ENCODE results near the gene OR10A3.

OR10A3 gene

GRCh38 chr11:7936615-7937014, 4.9 kb downstream of the OR10A3 start:
- peak; percentile 26 for DNase-seq

GRCh38 chr11:7931168-7931567, 10.3 kb downstream of the OR10A3 start, which contains the start of gene OR10A6:
Gene OR10A6, minus strand, starts transcription at chr11:7931268. Its CDS starts 2,606 bp downstream, at chr11:7928662.
- no peak for DNase-seq

- DNase-seq = no peak
Observed at GRCh38 chr11:7927635-7928034, 13.9 kb downstream of the OR10A3 start.

DNA sequence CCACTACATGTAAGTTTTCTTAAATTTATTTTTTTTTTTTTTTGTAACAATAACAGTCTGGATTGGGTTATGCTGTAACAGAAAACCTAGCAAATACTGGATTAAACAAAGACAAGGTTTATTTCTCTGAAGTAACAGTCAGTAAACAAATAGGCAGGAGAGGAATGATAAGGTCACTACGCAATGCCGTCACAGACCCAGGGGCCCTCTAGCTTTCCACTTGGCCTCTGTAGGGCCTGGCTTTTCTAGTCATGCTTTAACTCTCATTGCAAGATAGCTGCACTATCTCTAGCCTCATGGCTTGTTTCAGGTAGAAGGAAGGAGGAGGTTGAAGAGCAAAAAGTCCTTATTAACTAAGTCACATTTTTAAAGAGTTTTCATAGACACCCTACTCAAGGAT, 17.0 kb downstream of the OR10A3 start:
- no peak for DNase-seq

DNA sequence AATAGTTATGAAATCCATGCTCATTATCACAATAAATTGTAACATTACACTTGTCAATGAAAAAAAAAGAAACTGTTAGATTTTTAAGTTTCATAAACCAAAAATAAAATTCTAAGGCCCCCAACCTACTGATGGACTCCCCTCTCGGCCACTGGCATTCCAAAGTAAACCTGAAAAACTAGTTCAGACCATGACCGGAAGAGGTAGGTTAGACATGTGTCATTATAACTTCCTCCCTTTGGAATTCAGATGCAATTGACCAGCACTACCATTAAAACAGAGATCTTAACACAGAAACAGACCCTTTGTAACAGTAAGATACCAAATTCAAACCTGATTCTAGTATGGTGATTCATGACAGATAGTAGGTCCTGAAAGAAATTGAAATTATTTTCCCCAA, 23.4 kb downstream of the OR10A3 start:
- no peak for DNase-seq

DNA sequence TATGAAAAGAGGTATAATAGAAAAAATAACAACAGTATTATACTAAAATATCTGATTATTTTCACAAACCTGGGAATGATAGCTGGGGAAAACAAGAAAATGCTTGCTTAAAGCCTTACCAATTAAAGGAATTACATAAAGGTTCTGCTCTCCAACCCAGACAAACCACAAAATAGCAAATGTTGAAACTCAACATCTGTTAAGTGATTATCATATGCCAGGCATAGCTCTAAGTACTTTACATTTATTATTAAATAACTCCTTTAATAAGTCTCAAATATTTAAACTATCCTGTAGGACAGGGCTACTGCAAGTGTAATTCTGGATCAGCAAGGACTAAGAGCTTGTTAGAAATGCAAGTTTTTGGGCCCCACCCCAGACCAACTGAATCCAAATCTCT, 30.5 kb downstream of the OR10A3 start:
- no peak for DNase-seq

GRCh38 chr11:7910286-7910788, 31.2 kb downstream of the OR10A3 start:
- no peak for DNase-seq

GRCh38 chr11:7909585-7910285, 31.8 kb downstream of the OR10A3 start:
- no peak for DNase-seq

GRCh38 chr11:7907121-7907520, 34.4 kb downstream of the OR10A3 start:
- no peak for DNase-seq

GRCh38 chr11:7906481-7906880, 35.0 kb downstream of the OR10A3 start:
- no peak for DNase-seq

GRCh38 chr11:7905961-7906429, 35.5 kb downstream of the OR10A3 start:
- DNase-seq = no peak

- no peak for DNase-seq
Observed at GRCh38 chr11:7905549-7905948, 36.0 kb downstream of the OR10A3 start.

DNA sequence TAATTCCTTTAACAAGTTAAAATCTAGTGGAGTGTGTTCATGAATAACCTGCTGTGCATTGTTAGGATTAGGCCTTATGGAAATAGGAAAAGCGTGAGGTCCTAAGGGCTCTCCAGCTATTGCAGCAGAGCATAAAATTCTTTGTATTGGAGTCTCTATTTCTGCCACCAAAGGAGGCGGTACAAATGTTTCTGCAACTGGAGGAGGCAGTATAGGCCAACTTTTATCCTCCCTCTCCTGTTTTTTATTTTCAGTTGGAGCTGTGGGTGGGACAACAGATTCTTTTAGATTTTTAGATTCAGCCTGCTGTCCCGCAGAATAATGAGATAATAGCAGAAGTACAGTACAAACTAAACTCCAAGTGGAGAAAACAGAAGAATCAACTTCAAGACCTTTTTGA, 36.6 kb downstream of the OR10A3 start:
- DNase-seq = peak; percentile 25

DNA sequence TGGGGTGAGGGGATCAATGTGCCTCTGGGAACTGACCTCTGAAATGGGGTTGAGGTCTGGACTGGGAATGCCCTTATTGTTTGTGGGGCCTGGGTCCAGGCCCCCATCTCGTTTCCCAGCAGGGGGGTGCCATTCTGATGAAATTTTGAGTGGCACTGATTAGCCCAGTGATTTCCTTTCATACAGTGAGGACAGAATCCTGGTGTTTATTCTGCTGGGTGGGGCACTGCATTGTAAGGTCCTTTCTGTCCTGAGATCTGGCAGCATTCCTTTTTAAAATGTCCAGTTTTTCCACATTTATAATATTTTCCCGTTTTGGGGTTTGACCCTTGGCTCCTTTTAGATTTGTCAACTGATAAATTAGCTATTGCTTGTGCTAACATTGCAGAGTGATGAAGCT, 37.6 kb downstream of the OR10A3 start:
- no peak for DNase-seq

- DNase-seq = no peak
Observed at GRCh38 chr11:7901319-7901854, 40.1 kb downstream of the OR10A3 start.

DNA sequence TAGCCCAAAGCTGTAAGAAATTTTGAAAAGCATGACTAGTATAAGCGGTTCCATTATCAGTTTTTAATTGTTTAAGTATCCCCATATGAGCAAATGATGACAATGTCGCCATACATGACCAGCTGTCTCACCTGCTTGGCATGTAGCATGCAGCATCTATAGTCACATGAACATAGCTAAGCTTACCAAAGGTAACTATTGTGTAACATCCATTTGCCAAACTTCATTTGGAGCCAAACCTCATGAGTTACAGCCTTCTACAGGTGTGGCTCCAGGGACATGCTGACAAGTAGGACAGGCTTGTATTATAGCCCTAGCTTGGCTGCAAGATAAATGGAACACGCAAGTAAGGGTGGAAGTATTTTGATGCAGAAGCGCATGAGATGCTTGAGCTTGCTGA, 40.8 kb downstream of the OR10A3 start:
- no peak for DNase-seq

DNA sequence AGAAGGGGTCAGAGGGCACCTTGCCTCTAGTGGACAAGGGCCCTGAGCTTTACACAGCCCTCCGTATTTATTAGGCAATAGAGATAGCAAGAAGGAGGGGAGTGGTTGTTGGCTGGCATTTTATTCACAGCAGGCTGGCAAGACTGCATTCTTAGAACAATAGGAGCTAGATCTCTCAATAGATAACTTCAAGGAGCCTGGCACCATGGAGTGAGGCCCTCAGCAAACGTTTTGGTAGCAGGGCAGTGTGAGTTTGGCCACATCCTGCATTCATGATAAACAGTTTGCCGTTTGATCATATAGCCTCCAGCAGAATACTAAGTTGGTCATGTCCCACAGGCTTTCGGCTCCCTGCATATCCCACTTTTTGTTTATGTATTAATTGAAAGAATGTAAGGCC, 42.1 kb downstream of the OR10A3 start:
- DNase-seq = no peak

DNA sequence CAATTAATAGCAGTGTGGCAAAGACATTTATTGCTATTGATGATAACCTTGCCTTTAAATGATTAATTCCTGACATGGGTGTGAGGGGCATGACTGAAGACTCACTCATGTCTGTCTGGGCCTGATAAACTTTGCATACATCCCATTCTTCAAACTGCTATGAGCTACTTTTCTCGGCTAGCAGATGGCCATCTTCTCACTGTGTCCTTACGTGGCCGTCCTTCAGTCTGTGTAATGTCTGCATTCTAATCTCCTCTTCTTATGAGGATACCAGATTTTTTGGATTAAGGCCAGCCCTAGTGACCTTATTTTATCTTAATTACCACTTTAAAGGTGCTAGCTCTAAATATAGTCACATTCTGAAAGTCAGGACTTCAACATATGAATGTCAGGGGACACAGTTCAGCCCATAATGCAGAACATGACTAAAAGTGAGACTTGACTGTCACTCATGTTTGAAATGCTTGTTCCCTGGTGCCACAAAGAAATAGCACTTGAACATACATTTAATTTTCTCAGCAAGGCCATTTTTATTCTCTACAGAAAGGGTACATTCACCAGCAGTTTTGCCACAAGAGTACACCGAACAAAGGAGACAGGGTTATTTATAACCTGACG, 42.7 kb downstream of the OR10A3 start:
- no peak for DNase-seq

DNA sequence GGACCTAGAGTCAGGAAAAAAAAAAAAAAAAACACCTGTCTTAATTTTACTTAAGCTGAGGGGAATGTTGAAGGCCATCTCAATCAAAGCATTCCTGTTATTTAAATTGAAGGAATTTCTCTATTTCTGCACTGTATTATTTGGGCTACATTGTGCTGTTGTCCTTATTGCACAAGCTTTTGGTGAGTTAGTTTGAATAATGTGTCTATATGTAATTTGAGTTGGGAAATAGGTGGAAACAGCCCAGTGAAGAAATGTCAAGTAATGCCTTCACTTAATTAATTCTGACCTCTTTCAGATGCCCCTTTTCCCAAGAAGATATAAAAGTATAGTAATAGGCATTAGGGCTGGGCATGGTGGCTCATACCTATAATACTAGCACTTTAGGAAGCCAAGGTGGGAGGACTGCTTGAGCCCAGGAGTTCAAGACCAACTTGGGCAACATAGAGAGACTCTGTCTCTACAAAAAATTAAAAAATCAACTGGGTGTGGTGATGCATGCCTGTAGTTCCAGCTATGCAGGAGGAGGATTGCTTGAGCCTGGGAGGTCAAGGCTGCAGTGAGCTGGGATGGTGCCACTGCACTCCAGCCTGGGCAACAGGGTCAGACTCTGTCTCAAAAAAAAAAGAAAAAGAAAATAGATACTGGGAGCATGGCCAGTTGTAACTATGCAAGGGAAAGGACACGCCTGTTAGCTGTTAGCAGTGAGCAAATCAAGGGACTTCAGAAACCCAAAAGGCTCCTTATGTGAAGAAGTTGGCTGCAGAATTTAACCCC, 45.3 kb downstream of the OR10A3 start:
- DNase-seq = no peak

GRCh38 chr11:7894251-7894650, 47.3 kb downstream of the OR10A3 start:
- DNase-seq = no peak

- DNase-seq = no peak
Observed at GRCh38 chr11:7893796-7894195, 47.7 kb downstream of the OR10A3 start.

DNA sequence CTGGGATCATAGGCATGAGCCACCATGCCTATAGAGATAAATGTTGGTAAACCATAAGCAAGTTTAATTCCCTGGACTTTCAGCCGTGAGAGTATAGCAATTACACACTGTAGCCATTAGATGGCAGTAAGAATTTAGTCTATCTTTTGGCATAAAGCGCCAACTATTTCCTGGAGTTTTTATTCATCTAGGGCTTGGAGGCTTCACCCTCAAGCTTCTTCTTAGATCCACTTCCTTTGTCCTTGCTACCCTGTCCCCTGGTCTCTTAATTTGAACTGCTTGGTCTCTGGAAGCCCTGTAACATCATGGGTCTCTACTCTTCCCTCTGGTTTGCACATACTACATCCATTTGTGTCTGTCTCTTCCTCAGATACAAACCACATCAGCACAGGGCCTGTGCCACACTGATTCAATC, 48.7 kb downstream of the OR10A3 start:
- peak; percentile 29 for DNase-seq

DNA sequence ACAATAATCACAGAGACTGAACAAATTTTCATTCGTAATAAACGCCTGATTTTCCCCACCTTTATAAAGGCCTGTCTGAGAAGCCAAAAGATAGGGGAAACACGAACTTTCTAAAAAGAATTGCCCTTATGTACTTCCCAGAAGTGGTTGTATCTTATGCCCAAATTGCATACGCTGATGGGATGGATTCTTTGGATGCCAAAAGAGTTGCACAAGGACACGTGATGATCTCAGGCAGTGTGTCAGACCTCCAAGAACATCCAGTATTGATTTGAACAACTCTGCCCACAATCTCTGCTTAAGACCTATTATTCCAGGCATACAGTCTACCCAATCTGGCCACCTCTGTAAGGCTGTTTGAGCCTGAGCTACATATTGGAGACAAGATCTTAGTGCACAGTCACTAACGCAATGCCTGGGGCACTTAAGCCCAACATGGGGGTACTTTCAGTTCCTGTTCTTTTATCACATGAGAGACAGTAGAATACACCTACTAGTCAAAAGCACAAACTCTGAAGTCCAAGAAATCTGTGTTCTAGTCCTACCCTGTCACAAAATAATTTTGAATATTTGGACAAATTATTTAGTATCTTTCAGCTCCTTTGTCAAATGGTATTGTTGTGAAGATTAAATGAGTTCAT, 49.3 kb downstream of the OR10A3 start:
- DNase-seq = no peak
